Measurements from ENCODE around the gene TM4SF1.

TM4SF1 gene

DNA sequence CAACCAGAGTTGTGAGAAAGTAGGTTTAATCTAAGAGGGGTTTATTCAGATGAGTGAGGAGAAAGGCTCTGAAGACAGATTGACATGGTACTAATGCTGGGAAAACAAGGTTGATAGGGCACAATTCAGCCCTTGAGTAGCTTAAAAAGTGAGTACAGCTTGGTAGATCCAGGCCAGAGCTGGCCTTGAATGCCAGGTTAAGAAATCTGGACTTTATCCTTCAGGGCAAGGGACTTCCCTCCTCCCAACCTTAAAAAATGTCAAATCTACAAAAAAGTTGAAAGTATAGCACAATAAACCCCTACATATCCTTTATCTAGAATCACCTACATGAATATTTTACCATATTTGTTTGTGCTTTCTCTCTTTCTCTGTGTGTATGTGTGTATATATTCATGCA, 51.9 kb downstream of the TM4SF1 start:
- Histone ChIP-seq H3K27me3 (ENCODE audit: control insufficient read depth, insufficient read depth, low read length) (no peaks in the 10 kb centered on the region), H3K4me2 (ENCODE audit: low read length) (no peak overlapping the region), H3K9me3 (ENCODE audit: control insufficient read depth, low read length) (no peaks in the 10 kb centered on the region), H3K9ac (no peak overlapping the region), H3K27ac (no peak overlapping the region), H3K4me1 (no peaks in the 10 kb centered on the region), H2AFZ (no peak overlapping the region), H3K79me2 (no peaks in the 10 kb centered on the region), H3K4me3 (ENCODE audit: low read depth, low read length) (no peak overlapping the region), H3K36me3 (ENCODE audit: control insufficient read depth, insufficient read depth, low read length) (no peaks in the 10 kb centered on the region)
- TF ChIP-seq, protein P1, sequence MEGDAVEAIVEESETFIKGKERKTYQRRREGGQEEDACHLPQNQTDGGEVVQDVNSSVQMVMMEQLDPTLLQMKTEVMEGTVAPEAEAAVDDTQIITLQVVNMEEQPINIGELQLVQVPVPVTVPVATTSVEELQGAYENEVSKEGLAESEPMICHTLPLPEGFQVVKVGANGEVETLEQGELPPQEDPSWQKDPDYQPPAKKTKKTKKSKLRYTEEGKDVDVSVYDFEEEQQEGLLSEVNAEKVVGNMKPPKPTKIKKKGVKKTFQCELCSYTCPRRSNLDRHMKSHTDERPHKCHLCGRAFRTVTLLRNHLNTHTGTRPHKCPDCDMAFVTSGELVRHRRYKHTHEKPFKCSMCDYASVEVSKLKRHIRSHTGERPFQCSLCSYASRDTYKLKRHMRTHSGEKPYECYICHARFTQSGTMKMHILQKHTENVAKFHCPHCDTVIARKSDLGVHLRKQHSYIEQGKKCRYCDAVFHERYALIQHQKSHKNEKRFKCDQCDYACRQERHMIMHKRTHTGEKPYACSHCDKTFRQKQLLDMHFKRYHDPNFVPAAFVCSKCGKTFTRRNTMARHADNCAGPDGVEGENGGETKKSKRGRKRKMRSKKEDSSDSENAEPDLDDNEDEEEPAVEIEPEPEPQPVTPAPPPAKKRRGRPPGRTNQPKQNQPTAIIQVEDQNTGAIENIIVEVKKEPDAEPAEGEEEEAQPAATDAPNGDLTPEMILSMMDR (IDR thresholded peaks at IDR 0.05), result no peak

DNA sequence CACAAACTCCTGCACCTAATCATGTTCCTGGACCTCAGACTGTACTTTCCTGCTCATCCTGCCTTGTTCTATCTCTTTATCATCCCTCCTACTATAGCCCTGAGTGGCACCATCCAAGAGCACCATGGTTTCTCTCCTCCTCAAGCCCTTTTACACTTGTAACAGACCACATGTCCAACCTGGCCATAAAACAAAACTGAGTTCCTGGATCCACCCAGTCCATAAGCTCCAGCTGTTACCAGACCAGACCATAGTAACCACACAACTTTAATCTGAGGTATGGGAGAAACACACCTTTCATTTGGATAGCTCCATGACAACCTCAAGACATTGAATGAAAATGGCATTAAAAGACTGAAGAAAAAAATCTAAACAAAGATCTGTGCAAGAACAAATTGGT, 53.1 kb downstream of the TM4SF1 start:
- H3K9ac ChIP-seq, result no peak overlapping the region
- H3K4me1 ChIP-seq, result no peaks in the 10 kb centered on the region
- H3K27ac ChIP-seq, result no peak overlapping the region
- TF ChIP-seq, protein P1 (IDR thresholded peaks at IDR 0.05), result no peak
- H3K4me3 ChIP-seq (ENCODE audit: low read depth, low read length), result no peak overlapping the region
- no peaks in the 10 kb centered on the region for H3K36me3 ChIP-seq (ENCODE audit: control insufficient read depth, insufficient read depth, low read length)
- H3K9me3 ChIP-seq (ENCODE audit: control insufficient read depth, low read length), result no peaks in the 10 kb centered on the region
- no peaks in the 10 kb centered on the region for H3K79me2 ChIP-seq
- H2AFZ ChIP-seq, result no peak overlapping the region
- H3K4me2 ChIP-seq (ENCODE audit: low read length), result no peak overlapping the region
- H3K27me3 ChIP-seq (ENCODE audit: control insufficient read depth, insufficient read depth, low read length), result no peaks in the 10 kb centered on the region

DNA sequence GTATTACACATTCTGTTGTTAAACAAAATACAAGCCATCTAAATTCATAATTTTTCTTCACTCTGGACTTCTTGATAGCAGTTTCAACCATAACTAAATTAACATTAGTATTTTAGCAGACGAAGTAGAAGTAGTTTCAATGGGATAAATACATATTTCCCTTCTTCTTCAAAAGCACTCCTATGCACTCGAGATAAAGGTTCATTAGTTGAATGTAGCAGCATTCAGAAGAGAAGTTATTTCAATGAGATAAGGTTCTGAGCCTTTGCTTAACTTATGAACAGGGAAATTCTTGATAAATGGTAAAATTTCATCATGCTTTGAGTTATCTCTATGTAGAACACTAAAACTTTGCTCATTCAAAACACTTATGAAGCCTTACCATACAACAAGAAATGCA, 55.8 kb downstream of the TM4SF1 start:
- Histone ChIP-seq H2AFZ (no peak overlapping the region), H3K79me2 (no peaks in the 10 kb centered on the region), H3K27ac (no peak overlapping the region), H3K36me3 (ENCODE audit: control insufficient read depth, insufficient read depth, low read length) (no peaks in the 10 kb centered on the region), H3K4me3 (ENCODE audit: low read depth, low read length) (no peak overlapping the region), H3K27me3 (ENCODE audit: control insufficient read depth, insufficient read depth, low read length) (no peaks in the 10 kb centered on the region), H3K4me1 (no peaks in the 10 kb centered on the region), H3K4me2 (ENCODE audit: low read length) (no peak overlapping the region), H3K9me3 (ENCODE audit: control insufficient read depth, low read length) (no peaks in the 10 kb centered on the region), H3K9ac (no peak overlapping the region)
- TF ChIP-seq, protein P1 (IDR thresholded peaks at IDR 0.05), result no peak

DNA sequence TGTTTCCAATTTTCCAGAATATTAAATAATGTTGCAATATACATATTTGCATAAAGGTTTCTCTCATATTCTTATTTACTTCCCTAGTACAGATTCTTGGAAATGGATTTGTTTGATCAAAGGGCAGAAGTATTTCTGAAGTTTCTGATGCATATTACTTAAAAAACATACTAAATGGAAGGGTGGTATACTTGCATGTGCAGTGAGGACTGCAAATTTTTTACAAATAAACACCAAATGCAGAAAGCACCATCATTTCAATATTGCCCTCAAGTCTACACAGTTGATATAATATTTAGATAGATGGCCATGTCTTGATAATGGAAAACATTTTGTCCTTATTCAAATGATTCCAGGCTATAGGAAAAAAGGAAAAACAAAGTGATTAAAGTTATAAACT, 56.3 kb downstream of the TM4SF1 start:
- Histone ChIP-seq H3K27ac (no peak overlapping the region), H3K4me2 (ENCODE audit: low read length) (no peak overlapping the region), H3K27me3 (ENCODE audit: control insufficient read depth, insufficient read depth, low read length) (no peaks in the 10 kb centered on the region), H3K79me2 (no peaks in the 10 kb centered on the region), H3K9me3 (ENCODE audit: control insufficient read depth, low read length) (no peaks in the 10 kb centered on the region), H2AFZ (no peak overlapping the region), H3K36me3 (ENCODE audit: control insufficient read depth, insufficient read depth, low read length) (no peaks in the 10 kb centered on the region), H3K4me1 (no peaks in the 10 kb centered on the region), H3K4me3 (ENCODE audit: low read depth, low read length) (no peak overlapping the region), H3K9ac (no peak overlapping the region)
- TF ChIP-seq, protein P1 (IDR thresholded peaks at IDR 0.05), result no peak

DNA sequence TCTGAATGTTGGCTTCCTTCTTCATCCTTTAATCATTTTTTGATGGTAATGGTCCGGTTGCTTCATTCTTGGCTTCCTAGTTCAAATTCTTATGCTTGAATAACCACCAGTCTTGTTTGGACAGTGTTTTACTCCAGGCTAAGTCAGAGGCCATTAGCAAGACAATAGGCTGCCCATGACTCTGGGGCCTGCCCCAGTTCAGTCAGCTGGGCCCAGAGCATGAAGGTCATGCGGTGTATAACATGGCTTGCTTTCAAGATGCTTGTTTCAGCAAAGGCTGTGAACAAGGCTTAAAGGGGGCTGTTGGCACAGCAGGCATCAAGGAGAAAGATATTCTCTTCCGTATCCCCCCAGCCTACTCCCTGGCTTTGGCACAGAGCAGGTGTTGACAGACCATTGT, 57.7 kb downstream of the TM4SF1 start:
- TF ChIP-seq, protein P1 (IDR thresholded peaks at IDR 0.05), result no peak
- H3K9ac ChIP-seq, result no peak overlapping the region
- no peak overlapping the region for H3K4me2 ChIP-seq (ENCODE audit: low read length)

More for the DNA sequence above, 57.7 kb downstream of the TM4SF1 start:
- H2AFZ ChIP-seq, result no peak overlapping the region
- no peaks in the 10 kb centered on the region for H3K4me1 ChIP-seq
- no peaks in the 10 kb centered on the region for H3K79me2 ChIP-seq
- no peaks in the 10 kb centered on the region for H3K36me3 ChIP-seq (ENCODE audit: control insufficient read depth, insufficient read depth, low read length)
- no peaks in the 10 kb centered on the region for H3K27me3 ChIP-seq (ENCODE audit: control insufficient read depth, insufficient read depth, low read length)
- no peaks in the 10 kb centered on the region for H3K9me3 ChIP-seq (ENCODE audit: control insufficient read depth, low read length)
- H3K27ac ChIP-seq, result no peak overlapping the region
- H3K4me3 ChIP-seq (ENCODE audit: low read depth, low read length), result no peak overlapping the region
